Activated naive CD8-positive, alpha-beta T cell treated with anti-CD3 and anti-CD28 coated beads for 36 hours (primary cell): ENCODE results near the gene FAM177B. TPM values are rescaled to one million over a fixed set of nuclear protein-coding genes. Genes with fewer than 3 reads are reported as not detected.
"Not testable (repeated sequence)": the region's sequence is repeated elsewhere in the genome, so short reads cannot be mapped to it uniquely, and the experiment has no call there.

Source experiments
- DNase-seq: peaks from one replicate; pipeline ENCODE4 v3.0.0; 2021
- H3K27ac Mint-ChIP-seq: one replicate; pipeline ENCODE4 v1.8.0; 2022; ENCODE audit warnings: mild to moderate bottlenecking, moderate library complexity, mixed read lengths
- H3K27me3 Mint-ChIP-seq: one replicate; pipeline ENCODE4 v1.8.0; 2022; ENCODE audit warnings: mild to moderate bottlenecking, mixed read lengths
- H3K36me3 Mint-ChIP-seq: one replicate; pipeline ENCODE4 v1.8.0; 2021; ENCODE audit warnings: mild to moderate bottlenecking, mixed read lengths
- H3K4me1 Mint-ChIP-seq: one replicate; pipeline ENCODE4 v1.8.0; 2021; ENCODE audit warnings: mixed read lengths
- H3K4me3 Mint-ChIP-seq: one replicate; pipeline ENCODE4 v1.8.0; 2022; ENCODE audit warnings: mild to moderate bottlenecking, moderate library complexity, mixed read lengths
- H3K9me3 Mint-ChIP-seq: one replicate; pipeline ENCODE4 v1.8.0; 2022; ENCODE audit warnings: mixed read lengths
- total RNA-seq, 2 experiments: library from RNA; stranded (reverse); gene quantifications; one replicate each; pipeline ENCODE4 v1.2.3, GENCODE V29; 2021

The FAM177B gene
- total RNA-seq, 2 experiments from 2014 or later: not detected

- Mint-ChIP-seq H3K9me3 (peaks cover 8% of the 10 kb centered on the region), H3K27me3 (peaks cover 15% of the 10 kb centered on the region), H3K36me3 (no peaks in the 10 kb centered on the region), H3K4me1 (no peaks in the 10 kb centered on the region), H3K27ac (no peak overlapping the region), H3K4me3 (no peak overlapping the region)
- DNase-seq: no peak
Measured at GRCh38 chr1:222761083-222761482, 24.1 kb downstream of the FAM177B start.

GRCh38 chr1:222762178-222762577, 25.2 kb downstream of the FAM177B start:
- not testable (repeated sequence) for H3K4me3 Mint-ChIP-seq
- H3K27me3 Mint-ChIP-seq: peaks cover 15% of the 10 kb centered on the region

GRCh38 chr1:222767152-222767571, 30.2 kb downstream of the FAM177B start:
- Mint-ChIP-seq H3K9me3 (peaks cover 29% of the 10 kb centered on the region), H3K27ac (no peak overlapping the region), H3K4me1 (peaks cover 7% of the 10 kb centered on the region), H3K36me3 (peaks cover 6% of the 10 kb centered on the region), H3K27me3 (peaks cover 7% of the 10 kb centered on the region), H3K4me3 (no peak overlapping the region)
- no peak for DNase-seq

More at GRCh38 chr1:222762178-222762577, 25.2 kb downstream of the FAM177B start:
- H3K4me1 Mint-ChIP-seq, H3K27ac Mint-ChIP-seq, DNase-seq, H3K36me3 Mint-ChIP-seq: not testable (repeated sequence)
- H3K9me3 Mint-ChIP-seq: peaks cover 10% of the 10 kb centered on the region

- Mint-ChIP-seq H3K4me1 (peaks cover 15% of the 10 kb centered on the region), H3K36me3 (peaks cover 6% of the 10 kb centered on the region), H3K27ac (no peak overlapping the region), H3K9me3 (peaks cover 29% of the 10 kb centered on the region), H3K27me3 (peaks cover 4% of the 10 kb centered on the region), H3K4me3 (no peak overlapping the region)
- no peak for DNase-seq
Measured at GRCh38 chr1:222768592-222768991, 31.6 kb downstream of the FAM177B start.

GRCh38 chr1:222769181-222769580, 32.2 kb downstream of the FAM177B start:
- no peak overlapping the region for H3K4me3 Mint-ChIP-seq
- peaks cover 4% of the 10 kb centered on the region for H3K27me3 Mint-ChIP-seq
- peaks cover 6% of the 10 kb centered on the region for H3K36me3 Mint-ChIP-seq
- peaks cover 29% of the 10 kb centered on the region for H3K9me3 Mint-ChIP-seq
- peaks cover 15% of the 10 kb centered on the region for H3K4me1 Mint-ChIP-seq
- H3K27ac Mint-ChIP-seq: no peak overlapping the region
- DNase-seq: no peak

GRCh38 chr1:222769971-222770620, 33.1 kb downstream of the FAM177B start:
- H3K4me1 Mint-ChIP-seq: peaks cover 15% of the 10 kb centered on the region
- H3K27me3 Mint-ChIP-seq: peaks cover 2% of the 10 kb centered on the region
- no peak overlapping the region for H3K27ac Mint-ChIP-seq
- H3K36me3 Mint-ChIP-seq: peaks cover 6% of the 10 kb centered on the region
- DNase-seq: no peak
- peaks cover 29% of the 10 kb centered on the region for H3K9me3 Mint-ChIP-seq
- H3K4me3 Mint-ChIP-seq: no peak overlapping the region

- H3K4me3 Mint-ChIP-seq: no peak overlapping the region
- H3K27ac Mint-ChIP-seq: no peak overlapping the region
- no peaks in the 10 kb centered on the region for H3K27me3 Mint-ChIP-seq
- no peak for DNase-seq
- peaks cover 6% of the 10 kb centered on the region for H3K36me3 Mint-ChIP-seq
- H3K9me3 Mint-ChIP-seq: peaks cover 17% of the 10 kb centered on the region
- H3K4me1 Mint-ChIP-seq: peaks cover 11% of the 10 kb centered on the region
Measured at GRCh38 chr1:222772996-222773379, 36.0 kb downstream of the FAM177B start.

- H3K4me3 Mint-ChIP-seq: no peak overlapping the region
- DNase-seq: no peak
- H3K4me1 Mint-ChIP-seq: peaks cover 7% of the 10 kb centered on the region
- H3K27ac Mint-ChIP-seq: no peak overlapping the region
- H3K9me3 Mint-ChIP-seq: no peaks in the 10 kb centered on the region
- H3K27me3 Mint-ChIP-seq: peaks cover 8% of the 10 kb centered on the region
- no peaks in the 10 kb centered on the region for H3K36me3 Mint-ChIP-seq
Measured at GRCh38 chr1:222777463-222777862, 40.5 kb downstream of the FAM177B start.

GRCh38 chr1:222777977-222778376, 41.0 kb downstream of the FAM177B start:
- Mint-ChIP-seq H3K9me3 (no peaks in the 10 kb centered on the region), H3K27me3 (peaks cover 8% of the 10 kb centered on the region), H3K4me3 (no peak overlapping the region), H3K4me1 (peaks cover 2% of the 10 kb centered on the region), H3K27ac (no peak overlapping the region), H3K36me3 (no peaks in the 10 kb centered on the region)
- no peak for DNase-seq

- H3K4me3 Mint-ChIP-seq: no peak overlapping the region
- peaks cover 21% of the 10 kb centered on the region for H3K27me3 Mint-ChIP-seq
- no peak overlapping the region for H3K27ac Mint-ChIP-seq
- no peaks in the 10 kb centered on the region for H3K4me1 Mint-ChIP-seq
- H3K9me3 Mint-ChIP-seq: no peaks in the 10 kb centered on the region
- DNase-seq: no peak
- H3K36me3 Mint-ChIP-seq: no peaks in the 10 kb centered on the region
Measured at GRCh38 chr1:222781251-222781650, 44.2 kb downstream of the FAM177B start.

- peaks cover 21% of the 10 kb centered on the region for H3K27me3 Mint-ChIP-seq
- peaks cover 1% of the 10 kb centered on the region for H3K4me1 Mint-ChIP-seq
- H3K4me3 Mint-ChIP-seq: no peak overlapping the region
- H3K9me3 Mint-ChIP-seq: no peaks in the 10 kb centered on the region
- H3K36me3 Mint-ChIP-seq: no peaks in the 10 kb centered on the region
- no peak overlapping the region for H3K27ac Mint-ChIP-seq
- no peak for DNase-seq
Measured at GRCh38 chr1:222783051-222783450, 46.0 kb downstream of the FAM177B start.

- Mint-ChIP-seq H3K4me1 (peaks cover 2% of the 10 kb centered on the region), H3K4me3 (no peak overlapping the region), H3K27ac (no peak overlapping the region), H3K9me3 (no peaks in the 10 kb centered on the region), H3K27me3 (peaks cover 21% of the 10 kb centered on the region), H3K36me3 (no peaks in the 10 kb centered on the region)
- DNase-seq: no peak
Measured at GRCh38 chr1:222784371-222784770, 47.4 kb downstream of the FAM177B start.

GRCh38 chr1:222784916-222785315, 47.9 kb downstream of the FAM177B start:
- H3K36me3 Mint-ChIP-seq: no peaks in the 10 kb centered on the region
- H3K4me3 Mint-ChIP-seq: no peak overlapping the region
- DNase-seq: no peak
- H3K9me3 Mint-ChIP-seq: peaks cover 5% of the 10 kb centered on the region
- no peak overlapping the region for H3K27ac Mint-ChIP-seq
- H3K27me3 Mint-ChIP-seq: peaks cover 21% of the 10 kb centered on the region
- H3K4me1 Mint-ChIP-seq: peaks cover 4% of the 10 kb centered on the region

- H3K27me3 Mint-ChIP-seq: peaks cover 21% of the 10 kb centered on the region
- H3K4me1 Mint-ChIP-seq: peaks cover 10% of the 10 kb centered on the region
- H3K9me3 Mint-ChIP-seq: peaks cover 9% of the 10 kb centered on the region
- no peak overlapping the region for H3K27ac Mint-ChIP-seq
- no peak overlapping the region for H3K4me3 Mint-ChIP-seq
- no peak for DNase-seq
- H3K36me3 Mint-ChIP-seq: no peaks in the 10 kb centered on the region
Measured at GRCh38 chr1:222785529-222785928, 48.5 kb downstream of the FAM177B start.

- no peak overlapping the region for H3K27ac Mint-ChIP-seq
- no peak overlapping the region for H3K4me3 Mint-ChIP-seq
- DNase-seq: no peak
- peaks cover 21% of the 10 kb centered on the region for H3K27me3 Mint-ChIP-seq
- H3K36me3 Mint-ChIP-seq: no peaks in the 10 kb centered on the region
- H3K9me3 Mint-ChIP-seq: peaks cover 9% of the 10 kb centered on the region
- peaks cover 14% of the 10 kb centered on the region for H3K4me1 Mint-ChIP-seq
Measured at GRCh38 chr1:222786121-222786520, 49.1 kb downstream of the FAM177B start.

GRCh38 chr1:222787729-222788128, 50.7 kb downstream of the FAM177B start:
- Mint-ChIP-seq H3K36me3 (no peaks in the 10 kb centered on the region), H3K9me3 (peaks cover 9% of the 10 kb centered on the region), H3K27ac (no peak overlapping the region), H3K4me3 (no peak overlapping the region), H3K4me1 (peaks cover 16% of the 10 kb centered on the region), H3K27me3 (peaks cover 13% of the 10 kb centered on the region)
- no peak for DNase-seq
